Type B pancreatic cell (in vitro differentiated cells): ENCODE results near the gene THAP10. TPM values are rescaled to one million over a fixed set of nuclear protein-coding genes. Genes with fewer than 3 reads are reported as not detected.

Experiments
- DNase-seq: peaks from one replicate; pipeline ENCODE4 v3.0.0; 2021; ENCODE audit warnings: mixed read lengths; ENCODE audit not compliant: unreplicated experiment; ENCODE audit errors: extremely low spot score
- H3K27ac Mint-ChIP-seq: 2 replicates; pipeline ENCODE4 v1.8.0; 2021; ENCODE audit warnings: mild to moderate bottlenecking, mixed read lengths
- H3K27me3 Mint-ChIP-seq: 2 replicates; pipeline ENCODE4 v1.8.0; 2021; ENCODE audit warnings: mixed read lengths
- H3K36me3 Mint-ChIP-seq: 2 replicates; pipeline ENCODE4 v1.8.0; 2021; ENCODE audit warnings: mixed read lengths
- H3K4me1 Mint-ChIP-seq: one replicate; pipeline ENCODE4 v1.8.0; 2021; ENCODE audit warnings: mixed read lengths; ENCODE audit not compliant: unreplicated experiment
- H3K4me3 Mint-ChIP-seq: 2 replicates; pipeline ENCODE4 v1.8.0; 2021; ENCODE audit warnings: mild to moderate bottlenecking, mixed read lengths
- H3K9me3 Mint-ChIP-seq: 2 replicates; pipeline ENCODE4 v1.8.0; 2021; ENCODE audit warnings: mixed read lengths
- CTCF ChIP-seq: fragments of 200-600 bp; sonication (generic); conservative IDR thresholded peaks from 2 replicates; pipeline ENCODE4 v1.5.0; 2021; ENCODE audit warnings: antibody characterized with exemption, mild to moderate bottlenecking
- total RNA-seq: library from RNA; stranded (reverse); gene quantifications from 2 replicates; pipeline ENCODE4 v1.2.1, GENCODE V29; 2021; ENCODE audit warnings: low replicate concordance

The THAP10 gene
- total RNA-seq, 1 donor from 2014 or later: 5.3 TPM

GRCh38 chr15:70902107-70902506, 9.9 kb upstream of the THAP10 start:
- Mint-ChIP-seq H3K36me3 (peaks cover 28% of the 10 kb centered on the region), H3K9me3 (no peaks in the 10 kb centered on the region), H3K4me1 (no peaks in the 10 kb centered on the region), H3K27ac (peak overlapping the region; percentile 93), H3K27me3 (no peaks in the 10 kb centered on the region), H3K4me3 (no peak overlapping the region)
- no peak for DNase-seq
- TF ChIP-seq CTCF: no peak

- DNase-seq: no peak
- Mint-ChIP-seq H3K4me3 (peak overlapping the region; percentile 98), H3K27ac (peak overlapping the region; percentile 95), H3K36me3 (peaks cover 3% of the 10 kb centered on the region), H3K27me3 (no peaks in the 10 kb centered on the region), H3K9me3 (no peaks in the 10 kb centered on the region), H3K4me1 (peaks cover 11% of the 10 kb centered on the region)
- TF ChIP-seq CTCF: peak; percentile 65
These were observed 803 bp upstream of the THAP10 start for GRCh38 chr15:70892912-70893560.

- DNase-seq: no peak
- no peaks in the 10 kb centered on the region for H3K27me3 Mint-ChIP-seq
- H3K4me1 Mint-ChIP-seq: no peaks in the 10 kb centered on the region
- no peak for TF ChIP-seq CTCF
- no peak overlapping the region for H3K4me3 Mint-ChIP-seq
- no peak overlapping the region for H3K27ac Mint-ChIP-seq
- H3K36me3 Mint-ChIP-seq: no peaks in the 10 kb centered on the region
- no peaks in the 10 kb centered on the region for H3K9me3 Mint-ChIP-seq
These were observed 9.9 kb downstream of the THAP10 start for GRCh38 chr15:70882361-70882760.

GRCh38 chr15:70880781-70881180, 11.5 kb downstream of the THAP10 start:
- Mint-ChIP-seq H3K36me3 (no peaks in the 10 kb centered on the region), H3K9me3 (no peaks in the 10 kb centered on the region), H3K4me1 (no peaks in the 10 kb centered on the region), H3K27ac (no peak overlapping the region), H3K4me3 (no peak overlapping the region), H3K27me3 (no peaks in the 10 kb centered on the region)
- no peak for TF ChIP-seq CTCF
- no peak for DNase-seq

- H3K4me1 Mint-ChIP-seq: peaks cover 4% of the 10 kb centered on the region
- no peak overlapping the region for H3K27ac Mint-ChIP-seq
- no peak for DNase-seq
- H3K36me3 Mint-ChIP-seq: no peaks in the 10 kb centered on the region
- no peak for TF ChIP-seq CTCF
- no peak overlapping the region for H3K4me3 Mint-ChIP-seq
- no peaks in the 10 kb centered on the region for H3K9me3 Mint-ChIP-seq
- no peaks in the 10 kb centered on the region for H3K27me3 Mint-ChIP-seq
These were observed 12.8 kb downstream of the THAP10 start for GRCh38 chr15:70879401-70879800.
